ENCODE results near the gene TYK2.
A peak's percentile ranks its signal among the peaks of the same experiment; 100 is the strongest.

GRCh38 chr19:10416380-10417257 lies 36.2 kb upstream of the TYK2 start:
- TF ChIP-seq CTCF (IDR thresholded peaks at IDR 0.05) = peak; percentile 68 to 92 (median 76)
- TF ChIP-seq POLR2A (IDR thresholded peaks at IDR 0.05) = no peak
